ENCODE measurements around the gene PCDHGA1.

DNA sequence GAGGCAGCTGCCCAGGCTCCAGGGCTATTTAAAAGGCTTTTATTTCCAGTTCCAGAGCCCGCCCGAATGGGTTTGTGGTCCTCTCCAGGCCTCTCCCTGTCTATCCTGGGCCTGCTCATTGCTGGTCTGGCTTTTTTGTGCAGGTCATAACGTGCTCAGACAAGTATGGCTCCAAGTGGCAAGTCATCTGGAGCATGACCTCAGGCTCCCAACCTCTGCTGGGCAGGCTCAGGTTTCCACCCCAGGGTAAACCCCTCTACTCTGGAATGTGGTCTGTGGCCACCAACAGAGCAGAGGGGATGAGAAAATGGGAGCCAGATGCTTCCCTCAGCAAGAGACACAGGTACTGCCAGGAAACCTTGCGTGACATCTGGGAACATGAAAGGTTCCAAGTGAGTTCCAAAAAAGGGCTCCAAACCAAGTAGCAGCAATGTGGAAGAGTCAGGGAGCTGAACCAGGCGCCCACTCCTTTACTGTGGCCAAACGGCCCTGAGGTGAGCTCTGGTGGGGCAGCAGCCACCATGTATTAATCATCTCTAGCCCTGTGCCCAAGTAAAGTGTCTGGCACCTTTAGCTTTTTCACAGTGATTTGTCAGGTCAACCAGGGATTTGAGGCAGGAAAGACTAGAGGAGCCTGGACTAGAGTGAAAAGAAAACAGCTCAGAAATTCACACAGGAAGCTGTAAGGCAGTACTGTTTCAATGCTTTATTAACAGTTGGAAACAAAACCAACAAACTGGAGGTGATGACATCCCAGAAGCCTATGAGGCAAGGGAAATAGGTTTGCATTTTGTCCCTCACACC lies 184.2 kb downstream of the PCDHGA1 start:
- TF ChIP-seq, protein P1, sequence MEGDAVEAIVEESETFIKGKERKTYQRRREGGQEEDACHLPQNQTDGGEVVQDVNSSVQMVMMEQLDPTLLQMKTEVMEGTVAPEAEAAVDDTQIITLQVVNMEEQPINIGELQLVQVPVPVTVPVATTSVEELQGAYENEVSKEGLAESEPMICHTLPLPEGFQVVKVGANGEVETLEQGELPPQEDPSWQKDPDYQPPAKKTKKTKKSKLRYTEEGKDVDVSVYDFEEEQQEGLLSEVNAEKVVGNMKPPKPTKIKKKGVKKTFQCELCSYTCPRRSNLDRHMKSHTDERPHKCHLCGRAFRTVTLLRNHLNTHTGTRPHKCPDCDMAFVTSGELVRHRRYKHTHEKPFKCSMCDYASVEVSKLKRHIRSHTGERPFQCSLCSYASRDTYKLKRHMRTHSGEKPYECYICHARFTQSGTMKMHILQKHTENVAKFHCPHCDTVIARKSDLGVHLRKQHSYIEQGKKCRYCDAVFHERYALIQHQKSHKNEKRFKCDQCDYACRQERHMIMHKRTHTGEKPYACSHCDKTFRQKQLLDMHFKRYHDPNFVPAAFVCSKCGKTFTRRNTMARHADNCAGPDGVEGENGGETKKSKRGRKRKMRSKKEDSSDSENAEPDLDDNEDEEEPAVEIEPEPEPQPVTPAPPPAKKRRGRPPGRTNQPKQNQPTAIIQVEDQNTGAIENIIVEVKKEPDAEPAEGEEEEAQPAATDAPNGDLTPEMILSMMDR (IDR thresholded peaks at IDR 0.05): no peak
- no peak for TF ChIP-seq POLR2A (IDR thresholded peaks at IDR 0.05)

Measured in right lobe of liver (tissue), 4 donors.